ENCODE measurements around the gene PDE5A. TPM values are rescaled to one million over a fixed set of nuclear protein-coding genes. Genes with fewer than 3 reads are reported as not detected.

PDE5A gene
- polyA plus RNA-seq, 1 of the 3 experiments (the other 2 are of a cell fraction): 6.4 TPM

DNA sequence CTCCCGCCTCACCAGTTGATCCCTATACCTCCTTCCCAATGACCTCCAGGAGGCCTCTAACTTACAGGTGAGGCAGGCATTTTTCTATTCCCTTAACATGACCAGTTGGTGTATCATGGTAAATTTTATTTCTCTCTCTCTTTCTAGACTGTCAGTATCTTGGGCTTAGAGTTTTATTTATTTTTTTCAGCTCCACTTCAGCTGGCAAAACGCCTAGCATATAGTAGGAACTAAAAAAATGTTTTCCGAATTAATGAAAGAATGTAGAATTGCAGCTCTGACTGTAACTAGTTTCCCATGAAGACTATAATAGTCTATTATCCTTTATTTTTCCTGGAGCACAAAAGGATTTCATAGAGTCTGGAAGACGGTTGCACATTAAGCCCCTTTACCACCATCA, 84.8 kb downstream of the PDE5A start:
- H2AFZ ChIP-seq (ENCODE audit: low read depth): no peak overlapping the region
- H3K36me3 ChIP-seq (replicated peaks in 1 of 2; ENCODE audit: control insufficient read depth in 1 of 2, insufficient read depth in 2 of 2, low read length in 1 of 2): peaks cover 18 to 21% of the 10 kb centered on the region in 2 experiments
- no peaks in the 10 kb centered on the region for H3K27me3 ChIP-seq (ENCODE audit: insufficient read depth)
- no peak for DNase-seq
- TF ChIP-seq POLR2AphosphoS5 (IDR thresholded peaks at IDR 0.05; ENCODE audit: low read depth, low read length) (no peak), GABPA (IDR thresholded peaks at IDR 0.05; ENCODE audit: low read depth) (no peak), SMC3 (IDR thresholded peaks at IDR 0.05; ENCODE audit: low read depth, low read length) (no peak), IRF3 (IDR thresholded peaks at IDR 0.05; ENCODE audit: low read depth, low read length) (no peak)
- TF ChIP-seq, protein P1, sequence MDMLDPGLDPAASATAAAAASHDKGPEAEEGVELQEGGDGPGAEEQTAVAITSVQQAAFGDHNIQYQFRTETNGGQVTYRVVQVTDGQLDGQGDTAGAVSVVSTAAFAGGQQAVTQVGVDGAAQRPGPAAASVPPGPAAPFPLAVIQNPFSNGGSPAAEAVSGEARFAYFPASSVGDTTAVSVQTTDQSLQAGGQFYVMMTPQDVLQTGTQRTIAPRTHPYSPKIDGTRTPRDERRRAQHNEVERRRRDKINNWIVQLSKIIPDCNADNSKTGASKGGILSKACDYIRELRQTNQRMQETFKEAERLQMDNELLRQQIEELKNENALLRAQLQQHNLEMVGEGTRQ (IDR thresholded peaks at IDR 0.05; ENCODE audit: borderline replicate concordance, low read depth, low read length): no peak
- H4K20me1 ChIP-seq (ENCODE audit: insufficient read depth): no peaks in the 10 kb centered on the region
- H3K4me2 ChIP-seq: no peak overlapping the region
- H3K9me3 ChIP-seq: no peaks in the 10 kb centered on the region
- no peak overlapping the region for H3K4me3 ChIP-seq (ENCODE audit: low read depth in 2 of 2, low read length in 1 of 2)
- H3K9me2 ChIP-seq: no peaks in the 10 kb centered on the region
- 88% methylated on average over 4 of the region's 4 CpGs for WGBS (ENCODE audit: low lambda C conversion rate)
- H3K27ac ChIP-seq (ENCODE audit: low read depth in 2 of 2, low read length in 1 of 2): no peak overlapping the region
- no peak overlapping the region for H3K9ac ChIP-seq
- ChIA-PET CTCF (no interaction called here), POLR2A (no interaction called here)
- H3K79me2 ChIP-seq (ENCODE audit: insufficient read depth): no peaks in the 10 kb centered on the region
- no peaks in the 10 kb centered on the region for H3F3A ChIP-seq (replicated peaks; ENCODE audit: insufficient read depth)
- no peaks in the 10 kb centered on the region for H3K4me1 ChIP-seq (ENCODE audit: control insufficient read depth in 1 of 2, insufficient read depth in 2 of 2, low read depth in 1 of 2, low read length in 1 of 2)

- POLR2A ChIA-PET: no interaction called here
- no peak for TF ChIP-seq FOXJ3 (CRISPR knock-in tag; IDR thresholded peaks at IDR 0.05)
- TF ChIP-seq GABPA (IDR thresholded peaks at IDR 0.05; ENCODE audit: low read depth): no peak
- TF ChIP-seq PBX3 (IDR thresholded peaks at IDR 0.05): no peak
- no peak for TF ChIP-seq IRF3 (IDR thresholded peaks at IDR 0.05; ENCODE audit: low read depth, low read length)
- no peak for TF ChIP-seq CHD2 (IDR thresholded peaks at IDR 0.05; ENCODE audit: low read length, partially characterized antibody)
- no peak for TF ChIP-seq TEAD4 (IDR thresholded peaks at IDR 0.05; ENCODE audit: borderline replicate concordance, insufficient read depth)
- TF ChIP-seq, protein P1 (IDR thresholded peaks at IDR 0.05; ENCODE audit: borderline replicate concordance, low read depth, low read length): no peak
- TF ChIP-seq MXI1 (IDR thresholded peaks at IDR 0.05; ENCODE audit: low read depth, low read length): no peak
- no peak for TF ChIP-seq JUND (IDR thresholded peaks at IDR 0.05)
- TF ChIP-seq ELF1 (IDR thresholded peaks at IDR 0.05): no peak
- no peak for TF ChIP-seq GATA2 (CRISPR knock-in tag; IDR thresholded peaks at IDR 0.05)
- TF ChIP-seq RAD21 (IDR thresholded peaks at IDR 0.05; ENCODE audit: low read length): no peak
- TF ChIP-seq TAF1 (IDR thresholded peaks at IDR 0.05; ENCODE audit: borderline replicate concordance, low read depth, low read length): no peak
- no peak for TF ChIP-seq REST (IDR thresholded peaks at IDR 0.05; ENCODE audit: low read depth, low read length)
- TF ChIP-seq TCF12 (IDR thresholded peaks at IDR 0.05): no peak
These were observed 85.4 kb downstream of the PDE5A start for GRCh38 chr4:119543187-119543586.

More at GRCh38 chr4:119543187-119543586, 85.4 kb downstream of the PDE5A start:
- H4K20me1 ChIP-seq (ENCODE audit: insufficient read depth): no peaks in the 10 kb centered on the region
- no peaks in the 10 kb centered on the region for H3K9me2 ChIP-seq
- H3K4me1 ChIP-seq (ENCODE audit: control insufficient read depth in 1 of 2, insufficient read depth in 2 of 2, low read depth in 1 of 2, low read length in 1 of 2): no peaks in the 10 kb centered on the region
- H3K79me2 ChIP-seq (ENCODE audit: insufficient read depth): no peaks in the 10 kb centered on the region
- no peak overlapping the region for H2AFZ ChIP-seq (ENCODE audit: low read depth)
- H3K4me2 ChIP-seq: no peak overlapping the region
- CTCF ChIA-PET: no interaction called here
- H3K4me3 ChIP-seq (ENCODE audit: low read depth in 2 of 2, low read length in 1 of 2): no peak overlapping the region
- H3F3A ChIP-seq (replicated peaks; ENCODE audit: insufficient read depth): no peaks in the 10 kb centered on the region
- H3K27me3 ChIP-seq (ENCODE audit: insufficient read depth): no peaks in the 10 kb centered on the region
- no peak overlapping the region for H3K27ac ChIP-seq (ENCODE audit: low read depth in 2 of 2, low read length in 1 of 2)
- WGBS (ENCODE audit: low lambda C conversion rate): 96% methylated on average over 1 of the region's 1 CpG
- DNase-seq: no peak
- H3K36me3 ChIP-seq (replicated peaks in 1 of 2; ENCODE audit: control insufficient read depth in 1 of 2, insufficient read depth in 2 of 2, low read length in 1 of 2): peaks cover 16 to 23% of the 10 kb centered on the region in 2 experiments
- no peak overlapping the region for H3K9ac ChIP-seq
- no peaks in the 10 kb centered on the region for H3K9me3 ChIP-seq

Data from SK-N-SH (cell line).